Left lung (tissue), 10 donors: ENCODE results near the gene SPRED1. TPM values are rescaled to one million over a fixed set of nuclear protein-coding genes. Genes with fewer than 3 reads are reported as not detected.

Experiments
- ATAC-seq: fragments of 200-7000 bp; cut with Tn5 transposase; one replicate; pipeline ENCODE4 v1.9.1; 2020; ENCODE audit warnings: moderate library complexity
- DNase-seq, 4 donors: peaks; one replicate each; pipeline ENCODE4 v3.0.0-alpha.2; 2013 to 2020
- H3K27ac ChIP-seq, 2 donors: fragments of 200-600 bp; sonication (generic) in 1 of 2; one replicate each; pipeline versions ENCODE4 v1.5.0 to v1.8.0; 2020 to 2021
- H3K27me3 ChIP-seq, 2 donors: fragments of 200-600 bp; sonication (generic) in 1 of 2; one replicate each; pipeline versions ENCODE4 v1.5.0 to v1.8.0; 2020 to 2021
- H3K36me3 ChIP-seq, 2 donors: fragments of 200-600 bp; sonication (generic) in 1 of 2; one replicate each; pipeline versions ENCODE4 v1.5.0 to v1.8.0; 2020 to 2021
- H3K4me1 ChIP-seq, 2 donors: fragments of 200-600 bp; one replicate each; pipeline ENCODE4 v1.8.0; 2021
- H3K4me3 ChIP-seq, 2 donors: fragments of 200-600 bp; sonication (generic) in 1 of 2; one replicate each; pipeline versions ENCODE4 v1.5.0 to v1.8.0; 2020 to 2021; ENCODE audit warnings: mild to moderate bottlenecking in 1 of 2
- H3K9me3 ChIP-seq, 2 donors: fragments of 200-600 bp; sonication (generic) in 1 of 2; one replicate each; pipeline versions ENCODE4 v1.5.0 to v1.8.0; 2020 to 2021
- CTCF ChIP-seq, 2 donors: fragments of 200-600 bp; sonication (generic) in 1 of 2; IDR thresholded peaks; one replicate each; pipeline versions ENCODE4 v1.5.0 to v1.8.0; 2021; ENCODE audit warnings: antibody characterized with exemption in 2 of 2
- intact Hi-C, 2 donors: fragments of 100-400 bp; cut with DNase I; formaldehyde crosslinking; loops; one replicate each; pipeline versions ENCODE4 v1.11.2 to v1.14.2; 2022
- polyA plus RNA-seq, 6 donors: library from polyadenylated mRNA; unstranded; fragments of 120-200 nt; gene quantifications; one replicate each; pipeline ENCODE4 v1.2.1, GENCODE V29; 2013; ENCODE audit not compliant: insufficient read length in 6 of 6
- total RNA-seq, 2 donors: library from RNA; stranded (reverse); fragmentation: NEBNext Ultra II Directional; extraction: Animal tissue kit (Norgen Biotek cat#: 25700); gene quantifications; one replicate each; pipeline ENCODE4 v1.2.1, GENCODE V29; 2021
- donor health status: DM: no; HTN: yes; CAD: no.
- donor health status: DM: no; HTN: no; CAD: no.

The SPRED1 gene
- total and polyA plus RNA-seq, 8 donors = 36.3 to 59.4 (median 44.6) TPM

GRCh38 chr15:38294126-38294525, 41.5 kb downstream of the SPRED1 start:
- Histone ChIP-seq H3K4me3 (no peak overlapping the region), H3K27ac (no peak overlapping the region), H3K36me3 (no peaks in the 10 kb centered on the region), H3K9me3 (no peaks in the 10 kb centered on the region), H3K4me1 (peaks cover 7 to 16% of the 10 kb centered on the region in 2 donors), H3K27me3 (no peaks in the 10 kb centered on the region)
- no peak for TF ChIP-seq CTCF (IDR thresholded peaks at IDR 0.05)
- DNase-seq = no peak
- intact Hi-C loops = no loop called here
- ATAC-seq = peak; percentile 16

DNA sequence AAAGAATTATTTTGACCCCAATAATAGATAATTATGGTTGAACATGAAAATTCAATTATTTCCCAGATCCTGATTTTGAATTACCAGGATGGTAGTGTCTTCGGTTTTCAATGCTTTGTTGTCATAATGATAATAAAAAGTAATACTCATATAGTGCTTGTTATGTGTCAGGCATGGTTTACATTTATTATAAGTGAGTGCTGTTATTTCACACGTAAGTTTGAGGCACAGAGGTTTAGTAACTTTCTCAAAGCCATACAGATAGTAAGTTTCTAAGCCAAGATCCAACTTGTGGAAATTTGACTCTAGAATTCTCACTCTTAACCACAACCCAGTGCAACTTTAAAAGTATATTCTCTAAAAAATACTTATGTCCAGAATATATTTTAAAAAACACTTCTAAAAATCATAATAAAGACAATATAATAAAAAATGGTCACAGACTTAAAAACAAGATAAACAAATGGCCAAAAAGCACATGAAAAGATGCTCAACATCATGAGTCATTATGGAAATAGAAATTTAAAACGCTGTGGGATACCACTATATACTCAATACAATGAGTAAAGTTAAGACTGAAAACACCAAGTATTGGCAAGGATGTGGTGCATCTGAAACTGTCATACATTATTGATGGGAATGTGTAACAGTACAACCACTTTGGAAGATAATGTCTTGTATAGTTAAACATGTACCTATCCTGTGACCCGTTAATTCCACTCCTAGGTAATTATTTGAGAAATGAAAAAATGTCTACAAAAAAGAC, 45.2 kb downstream of the SPRED1 start:
- intact Hi-C loops = no loop called here
- Histone ChIP-seq H3K4me1 (peaks cover 11 to 16% of the 10 kb centered on the region in 2 donors), H3K27me3 (no peaks in the 10 kb centered on the region), H3K9me3 (no peaks in the 10 kb centered on the region), H3K27ac (no peak overlapping the region), H3K36me3 (no peaks in the 10 kb centered on the region), H3K4me3 (no peak overlapping the region)
- no peak for ATAC-seq
- no peak for DNase-seq
- TF ChIP-seq CTCF (IDR thresholded peaks at IDR 0.05) = no peak

GRCh38 chr15:38299216-38299615, 46.6 kb downstream of the SPRED1 start:
- Histone ChIP-seq H3K27me3 (no peaks in the 10 kb centered on the region), H3K4me1 (peaks cover 8 to 13% of the 10 kb centered on the region in 2 donors), H3K36me3 (no peaks in the 10 kb centered on the region), H3K27ac (no peak overlapping the region), H3K4me3 (no peak overlapping the region), H3K9me3 (no peaks in the 10 kb centered on the region)
- ATAC-seq (no peak), DNase-seq (no peak)
- no peak for TF ChIP-seq CTCF (IDR thresholded peaks at IDR 0.05)
- intact Hi-C loops = no loop called here

- no peak for TF ChIP-seq CTCF (IDR thresholded peaks at IDR 0.05)
- no peak overlapping the region for H3K4me3 ChIP-seq
- no peaks in the 10 kb centered on the region for H3K27me3 ChIP-seq
- DNase-seq (no peak), ATAC-seq (no peak)
- peaks cover 3 to 6% of the 10 kb centered on the region in 2 donors for H3K4me1 ChIP-seq
- no peak overlapping the region for H3K27ac ChIP-seq
- intact Hi-C loops = no loop called here
- H3K9me3 ChIP-seq = no peaks in the 10 kb centered on the region
- H3K36me3 ChIP-seq = no peaks in the 10 kb centered on the region
Observed at GRCh38 chr15:38300395-38300794, 47.8 kb downstream of the SPRED1 start.

DNA sequence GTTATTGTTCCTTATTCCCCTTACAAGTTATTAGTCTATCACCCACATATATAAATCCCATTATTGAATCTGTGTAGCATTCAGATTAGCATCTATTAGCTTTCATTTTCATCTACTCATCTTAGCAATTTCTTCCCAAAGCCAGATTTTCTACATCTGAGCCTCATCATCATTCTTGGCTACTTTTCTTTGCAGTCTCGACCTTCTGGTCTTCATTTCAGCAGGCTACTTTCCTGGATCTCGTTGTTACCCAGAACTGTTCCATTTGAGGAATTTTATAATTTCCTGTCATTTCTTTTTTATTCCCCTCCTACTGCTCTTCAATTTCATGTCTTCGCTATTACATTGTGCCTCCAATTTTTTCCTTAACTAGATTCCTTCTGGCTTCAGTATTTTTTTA, 51.8 kb downstream of the SPRED1 start:
- H3K4me3 ChIP-seq = no peak overlapping the region
- no peaks in the 10 kb centered on the region for H3K36me3 ChIP-seq
- DNase-seq (no peak), ATAC-seq (no peak)
- H3K4me1 ChIP-seq = peaks cover 9 to 14% of the 10 kb centered on the region in 2 donors
- H3K27ac ChIP-seq = no peak overlapping the region
- no peaks in the 10 kb centered on the region for H3K27me3 ChIP-seq
- no peak for TF ChIP-seq CTCF (IDR thresholded peaks at IDR 0.05)
- intact Hi-C loops = no loop called here
- H3K9me3 ChIP-seq = no peaks in the 10 kb centered on the region
